ENCODE results near the gene SON. TPM values are rescaled to one million over a fixed set of nuclear protein-coding genes. Genes with fewer than 3 reads are reported as not detected.
A peak's percentile ranks its signal among the peaks of the same experiment; 100 is the strongest.

The SON gene
- total RNA-seq, 2 experiments from 2014 or later: 267 to 276 TPM

DNA sequence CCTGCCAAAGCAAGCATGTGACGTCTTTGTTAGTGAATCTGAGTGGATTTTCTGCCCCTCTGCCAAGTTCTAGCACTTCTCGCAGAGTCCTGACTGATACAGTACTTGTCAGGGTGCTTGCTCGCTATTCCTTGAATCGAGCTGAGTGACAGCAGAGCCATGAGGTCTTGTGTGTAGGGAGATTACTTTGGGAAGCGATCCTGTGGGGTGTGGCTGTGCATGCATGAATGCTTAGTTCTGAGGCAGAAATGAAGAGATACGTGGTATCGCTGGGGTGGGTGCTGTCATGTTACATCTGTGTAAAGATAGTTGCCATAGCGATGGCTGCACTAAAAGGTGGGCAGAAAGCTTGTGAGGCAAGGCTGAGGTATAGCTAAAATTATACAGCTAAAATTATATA, 32.0 kb upstream of the SON start:
- Mint-ChIP-seq H3K36me3 (ENCODE audit: low read depth) (peaks cover 70% of the 10 kb centered on the region), H3K4me1 (ENCODE audit: low read depth) (peaks cover 9% of the 10 kb centered on the region), H3K27me3 (no peaks in the 10 kb centered on the region), H3K9me3 (peaks cover 3% of the 10 kb centered on the region), H3K27ac (peak overlapping the region; percentile 3), H3K4me3 (no peak overlapping the region)
- no peak for DNase-seq
- intact Hi-C loops (cut with micrococcal nuclease): no loop called here
- no peak for ATAC-seq
- CTCF ChIA-PET: interaction anchor here (2.0 kb wide), 1 partner anchor 61 kb away, joined by 5 read pairs; no protein-coding TSS in a partner anchor
- TF ChIP-seq, protein P1, sequence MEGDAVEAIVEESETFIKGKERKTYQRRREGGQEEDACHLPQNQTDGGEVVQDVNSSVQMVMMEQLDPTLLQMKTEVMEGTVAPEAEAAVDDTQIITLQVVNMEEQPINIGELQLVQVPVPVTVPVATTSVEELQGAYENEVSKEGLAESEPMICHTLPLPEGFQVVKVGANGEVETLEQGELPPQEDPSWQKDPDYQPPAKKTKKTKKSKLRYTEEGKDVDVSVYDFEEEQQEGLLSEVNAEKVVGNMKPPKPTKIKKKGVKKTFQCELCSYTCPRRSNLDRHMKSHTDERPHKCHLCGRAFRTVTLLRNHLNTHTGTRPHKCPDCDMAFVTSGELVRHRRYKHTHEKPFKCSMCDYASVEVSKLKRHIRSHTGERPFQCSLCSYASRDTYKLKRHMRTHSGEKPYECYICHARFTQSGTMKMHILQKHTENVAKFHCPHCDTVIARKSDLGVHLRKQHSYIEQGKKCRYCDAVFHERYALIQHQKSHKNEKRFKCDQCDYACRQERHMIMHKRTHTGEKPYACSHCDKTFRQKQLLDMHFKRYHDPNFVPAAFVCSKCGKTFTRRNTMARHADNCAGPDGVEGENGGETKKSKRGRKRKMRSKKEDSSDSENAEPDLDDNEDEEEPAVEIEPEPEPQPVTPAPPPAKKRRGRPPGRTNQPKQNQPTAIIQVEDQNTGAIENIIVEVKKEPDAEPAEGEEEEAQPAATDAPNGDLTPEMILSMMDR (IDR thresholded peaks at IDR 0.05): no peak
- POLR2A ChIA-PET: interaction anchor here (1.6 kb wide), 1 partner anchor 12 kb away, joined by 3 read pairs; no protein-coding TSS in a partner anchor

DNA sequence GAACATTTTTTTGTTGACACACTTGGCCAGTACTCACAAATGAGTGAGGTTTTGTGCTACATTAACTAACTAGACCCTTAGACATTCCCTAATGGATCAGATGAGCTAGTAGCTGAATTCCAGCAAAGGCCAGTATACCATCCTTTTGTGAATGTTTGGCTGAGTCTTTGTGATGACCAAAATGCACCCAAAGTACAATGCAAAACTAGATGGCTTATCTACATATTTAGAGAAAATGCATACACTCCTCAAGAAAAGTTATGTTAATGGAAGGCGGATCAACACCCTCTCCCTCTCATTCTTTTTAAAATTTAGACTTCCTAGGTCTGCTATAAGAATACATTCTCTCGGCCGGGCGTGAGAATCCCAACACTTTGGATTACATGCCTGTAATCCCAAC, 31.2 kb upstream of the SON start:
- DNase-seq (no peak), ATAC-seq (no peak)
- Mint-ChIP-seq H3K36me3 (ENCODE audit: low read depth) (peaks cover 73% of the 10 kb centered on the region), H3K4me3 (no peak overlapping the region), H3K4me1 (ENCODE audit: low read depth) (peaks cover 9% of the 10 kb centered on the region), H3K27ac (no peak overlapping the region), H3K27me3 (no peaks in the 10 kb centered on the region), H3K9me3 (peaks cover 3% of the 10 kb centered on the region)
- TF ChIP-seq, protein P1 (IDR thresholded peaks at IDR 0.05): no peak
- POLR2A ChIA-PET: interaction anchor here (0.9 to 1.6 kb wide), 3 partner anchors 12 to 14 kb away, joined by 3 read pairs; no protein-coding TSS in a partner anchor
- CTCF ChIA-PET: interaction anchor here (2.0 kb wide), 1 partner anchor 60 kb away, joined by 5 read pairs; no protein-coding TSS in a partner anchor
- intact Hi-C loops (cut with micrococcal nuclease): no loop called here

DNA sequence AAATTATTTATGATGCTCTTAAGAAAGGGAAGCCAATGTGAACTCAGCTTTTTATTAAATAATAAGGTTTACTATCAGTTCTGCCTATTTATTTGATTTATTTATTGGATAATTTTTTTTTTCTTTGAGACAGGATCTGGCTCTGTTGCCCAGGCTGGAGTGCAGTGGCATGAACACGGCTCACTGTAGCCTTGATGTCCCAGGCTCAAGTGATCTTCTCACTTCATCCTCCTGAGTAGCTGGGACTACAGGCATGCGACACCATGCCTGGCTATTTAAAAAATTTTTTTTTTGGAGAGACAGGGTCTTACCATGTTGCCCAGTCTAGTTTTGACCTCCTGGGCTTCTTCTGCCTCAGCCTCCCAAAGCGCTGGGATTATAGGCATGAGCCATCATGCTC, 30.4 kb upstream of the SON start:
- Mint-ChIP-seq H3K27me3 (no peaks in the 10 kb centered on the region), H3K27ac (no peak overlapping the region), H3K9me3 (no peaks in the 10 kb centered on the region), H3K4me1 (ENCODE audit: low read depth) (peaks cover 9% of the 10 kb centered on the region), H3K4me3 (no peak overlapping the region), H3K36me3 (ENCODE audit: low read depth) (peaks cover 73% of the 10 kb centered on the region)
- TF ChIP-seq, protein P1 (IDR thresholded peaks at IDR 0.05): no peak
- ChIA-PET POLR2A (interaction anchor here (0.9 to 1.5 kb wide), 2 partner anchors 12 to 13 kb away, joined by 3 read pairs; no protein-coding TSS in a partner anchor), CTCF (interaction anchor here (2.0 kb wide), 1 partner anchor 59 kb away, joined by 5 read pairs; no protein-coding TSS in a partner anchor)
- intact Hi-C loops (cut with micrococcal nuclease): no loop called here
- ATAC-seq (no peak), DNase-seq (no peak)

DNA sequence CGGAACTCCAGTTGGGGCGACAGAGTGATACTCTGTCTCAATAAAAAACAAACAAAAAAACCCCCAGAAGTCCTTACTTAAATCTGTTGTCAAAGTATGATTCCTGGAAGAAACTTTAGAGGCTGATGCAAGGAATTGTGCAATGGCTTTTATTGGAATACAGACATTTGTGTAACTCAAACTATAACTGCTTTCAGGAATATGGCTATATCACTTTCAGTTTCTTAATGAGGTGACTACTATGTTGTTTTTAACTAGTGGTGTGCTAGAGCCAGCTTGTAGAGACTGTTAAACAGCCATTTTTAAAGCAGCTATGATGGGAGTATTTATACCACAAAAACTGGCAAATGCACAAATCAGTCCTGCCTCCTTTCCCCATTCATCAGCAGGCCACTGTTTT, 28.6 kb upstream of the SON start:
- POLR2A ChIA-PET: interaction anchor here (1.1 to 1.8 kb wide), 3 partner anchors 9 to 34 kb away, joined by 3 to 8 read pairs (median 3); partner anchors contain the start of gene TMEM50B
- DNase-seq (no peak), ATAC-seq (no peak)
- intact Hi-C loops (cut with micrococcal nuclease): no loop called here
- peaks cover 69% of the 10 kb centered on the region for H3K36me3 Mint-ChIP-seq (ENCODE audit: low read depth)
- no peaks in the 10 kb centered on the region for H3K27me3 Mint-ChIP-seq
- H3K4me1 Mint-ChIP-seq (ENCODE audit: low read depth): peaks cover 9% of the 10 kb centered on the region
- peak overlapping the region; percentile 51 for H3K27ac Mint-ChIP-seq
- H3K4me3 Mint-ChIP-seq: no peak overlapping the region
- H3K9me3 Mint-ChIP-seq: no peaks in the 10 kb centered on the region
- TF ChIP-seq, protein P1 (IDR thresholded peaks at IDR 0.05): no peak
- CTCF ChIA-PET: interaction anchor here (1.5 kb wide), 1 partner anchor 92 kb away, joined by 4 read pairs; no protein-coding TSS in a partner anchor

DNA sequence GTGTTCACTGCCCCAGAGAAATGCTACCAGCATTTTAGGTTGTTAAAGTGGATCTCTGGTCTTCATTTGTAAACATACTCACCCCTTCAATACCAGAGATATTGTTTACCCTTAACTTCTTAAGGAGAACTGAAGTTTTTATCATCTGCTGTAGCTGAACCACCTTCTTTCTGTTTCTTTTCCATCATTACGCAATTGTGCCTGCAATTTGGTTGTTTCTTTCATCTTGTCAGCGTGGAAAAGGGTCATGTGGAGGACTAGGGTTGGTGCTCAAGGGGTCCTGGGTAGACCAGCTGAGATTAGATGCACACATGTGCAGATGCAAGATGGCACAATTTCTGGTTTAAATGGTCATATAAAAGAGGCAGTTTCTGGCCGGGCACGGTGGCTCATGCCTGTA, 23.9 kb upstream of the SON start:
- H3K9me3 Mint-ChIP-seq: no peaks in the 10 kb centered on the region
- no peak overlapping the region for H3K4me3 Mint-ChIP-seq
- no peak overlapping the region for H3K27ac Mint-ChIP-seq
- no peak for DNase-seq
- ATAC-seq: no peak
- no peaks in the 10 kb centered on the region for H3K27me3 Mint-ChIP-seq
- H3K36me3 Mint-ChIP-seq (ENCODE audit: low read depth): peaks cover 53% of the 10 kb centered on the region
- H3K4me1 Mint-ChIP-seq (ENCODE audit: low read depth): peaks cover 9% of the 10 kb centered on the region
- intact Hi-C loops (cut with micrococcal nuclease): no loop called here
- ChIA-PET CTCF (no interaction called here), POLR2A (interaction anchor here (0.6 kb wide), 1 partner anchor 67 kb away, joined by 3 read pairs; no protein-coding TSS in a partner anchor)
- TF ChIP-seq, protein P1 (IDR thresholded peaks at IDR 0.05): no peak
